ENCODE measurements around the gene VWDE. TPM values are rescaled to one million over a fixed set of nuclear protein-coding genes. Genes with fewer than 3 reads are reported as not detected.
"Not testable (repeated sequence)": the region's sequence is repeated elsewhere in the genome, so short reads cannot be mapped to it uniquely, and the experiment has no call there.

Gene VWDE
- polyA plus RNA-seq, 3 donors = 4.6 to 6.7 (median 5.3) TPM

GRCh38 chr7:12410523-12410922 lies 6.9 kb upstream of the VWDE start:
- no peak for DNase-seq (ENCODE audit: extremely low read depth in 1 of 11, low read depth in 9 of 11, low spot score in 4 of 11)

- no peak for DNase-seq (ENCODE audit: extremely low read depth in 1 of 11, low read depth in 9 of 11, low spot score in 4 of 11)
Observed at GRCh38 chr7:12409097-12409711, 5.5 kb upstream of the VWDE start.

GRCh38 chr7:12407652-12408051 lies 4.0 kb upstream of the VWDE start:
- not testable (repeated sequence) for DNase-seq (ENCODE audit: extremely low read depth in 1 of 11, low read depth in 9 of 11, low spot score in 4 of 11)

- DNase-seq (ENCODE audit: extremely low read depth in 1 of 11, low read depth in 9 of 11, low spot score in 4 of 11) = no peak
Observed at GRCh38 chr7:12402365-12402725, 1.3 kb downstream of the VWDE start.

GRCh38 chr7:12401538-12402364 lies 1.9 kb downstream of the VWDE start:
- no peak for DNase-seq (ENCODE audit: extremely low read depth in 1 of 11, low read depth in 9 of 11, low spot score in 4 of 11)

GRCh38 chr7:12398186-12398585 lies 5.5 kb downstream of the VWDE start:
- DNase-seq (ENCODE audit: extremely low read depth in 1 of 11, low read depth in 9 of 11, low spot score in 4 of 11) = no peak

GRCh38 chr7:12397671-12398070 lies 6.0 kb downstream of the VWDE start:
- DNase-seq (ENCODE audit: extremely low read depth in 1 of 11, low read depth in 9 of 11, low spot score in 4 of 11) = no peak

GRCh38 chr7:12396670-12397069 lies 7.0 kb downstream of the VWDE start:
- not testable (repeated sequence) for DNase-seq (ENCODE audit: extremely low read depth in 1 of 11, low read depth in 9 of 11, low spot score in 4 of 11)

GRCh38 chr7:12391922-12392615 lies 11.6 kb downstream of the VWDE start:
- DNase-seq (ENCODE audit: extremely low read depth in 1 of 11, low read depth in 9 of 11, low spot score in 4 of 11) = no peak

- DNase-seq (ENCODE audit: extremely low read depth in 1 of 11, low read depth in 9 of 11, low spot score in 4 of 11) = peak in 7 of 11 donors; percentile 12 to 53 (median 33)
Observed at GRCh38 chr7:12389089-12389700, 14.5 kb downstream of the VWDE start.

- DNase-seq (ENCODE audit: extremely low read depth in 1 of 11, low read depth in 9 of 11, low spot score in 4 of 11) = no peak
Observed at GRCh38 chr7:12386313-12386740, 17.3 kb downstream of the VWDE start.

GRCh38 chr7:12385364-12385786 lies 18.3 kb downstream of the VWDE start:
- no peak for DNase-seq (ENCODE audit: extremely low read depth in 1 of 11, low read depth in 9 of 11, low spot score in 4 of 11)

GRCh38 chr7:12383377-12383776 lies 20.3 kb downstream of the VWDE start:
- DNase-seq (ENCODE audit: extremely low read depth in 1 of 11, low read depth in 9 of 11, low spot score in 4 of 11) = no peak

- no peak for DNase-seq (ENCODE audit: extremely low read depth in 1 of 11, low read depth in 9 of 11, low spot score in 4 of 11)
Observed at GRCh38 chr7:12378389-12378788, 25.3 kb downstream of the VWDE start.

GRCh38 chr7:12377406-12377805 lies 26.3 kb downstream of the VWDE start:
- no peak for DNase-seq (ENCODE audit: extremely low read depth in 1 of 11, low read depth in 9 of 11, low spot score in 4 of 11)

GRCh38 chr7:12373580-12374263 lies 29.9 kb downstream of the VWDE start:
- DNase-seq (ENCODE audit: extremely low read depth in 1 of 11, low read depth in 9 of 11, low spot score in 4 of 11) = no peak

GRCh38 chr7:12370249-12370648 lies 33.4 kb downstream of the VWDE start:
- DNase-seq (ENCODE audit: extremely low read depth in 1 of 11, low read depth in 9 of 11, low spot score in 4 of 11) = no peak

GRCh38 chr7:12369756-12370155 lies 33.9 kb downstream of the VWDE start:
- no peak for DNase-seq (ENCODE audit: extremely low read depth in 1 of 11, low read depth in 9 of 11, low spot score in 4 of 11)

- DNase-seq (ENCODE audit: extremely low read depth in 1 of 11, low read depth in 9 of 11, low spot score in 4 of 11) = no peak
Observed at GRCh38 chr7:12369072-12369471, 34.6 kb downstream of the VWDE start.

Measured in renal cortex interstitium (tissue), 11 donors.